ENCODE data around the gene PRKG2.

The PRKG2 gene

GRCh38 chr4:81093720-81094401, 121.2 kb downstream of the PRKG2 start:
- DNase-seq (ENCODE audit: low read depth): no peak

- no peak for DNase-seq (ENCODE audit: low read depth)
Observed at GRCh38 chr4:81085979-81086378, 129.0 kb downstream of the PRKG2 start.

- DNase-seq (ENCODE audit: low read depth): no peak
Observed at GRCh38 chr4:81085291-81085690, 129.7 kb downstream of the PRKG2 start.

GRCh38 chr4:81084634-81085033, 130.4 kb downstream of the PRKG2 start:
- DNase-seq (ENCODE audit: low read depth): no peak

- no peak for DNase-seq (ENCODE audit: low read depth)
Observed at GRCh38 chr4:81084029-81084428, 131.0 kb downstream of the PRKG2 start.

GRCh38 chr4:81081156-81081555, 133.9 kb downstream of the PRKG2 start:
- DNase-seq (ENCODE audit: low read depth): no peak

GRCh38 chr4:81071013-81071412, 144.0 kb downstream of the PRKG2 start:
- DNase-seq (ENCODE audit: low read depth): no peak

GRCh38 chr4:81069706-81070331, 145.2 kb downstream of the PRKG2 start:
- peak; percentile 35 for DNase-seq (ENCODE audit: low read depth)

- no peak for DNase-seq (ENCODE audit: low read depth)
Observed at GRCh38 chr4:81065446-81065845, 149.6 kb downstream of the PRKG2 start.

- no peak for DNase-seq (ENCODE audit: low read depth)
Observed at GRCh38 chr4:81062001-81062400, 153.0 kb downstream of the PRKG2 start.

GRCh38 chr4:81061344-81061730, 153.7 kb downstream of the PRKG2 start:
- no peak for DNase-seq (ENCODE audit: low read depth)

GRCh38 chr4:81060587-81061343, 154.3 kb downstream of the PRKG2 start:
- DNase-seq (ENCODE audit: low read depth): no peak

GRCh38 chr4:81058621-81059020, 156.4 kb downstream of the PRKG2 start:
- no peak for DNase-seq (ENCODE audit: low read depth)

- peak; percentile 32 for DNase-seq (ENCODE audit: low read depth)
Observed at GRCh38 chr4:81052119-81053068, 162.6 kb downstream of the PRKG2 start.

- DNase-seq (ENCODE audit: low read depth): no peak
Observed at GRCh38 chr4:81049907-81050306, 165.1 kb downstream of the PRKG2 start.

GRCh38 chr4:81049330-81049729, 165.7 kb downstream of the PRKG2 start:
- DNase-seq (ENCODE audit: low read depth): no peak

- no peak for DNase-seq (ENCODE audit: low read depth)
Observed at GRCh38 chr4:81042578-81043365, 172.2 kb downstream of the PRKG2 start.

- no peak for DNase-seq (ENCODE audit: low read depth)
Observed at GRCh38 chr4:81040012-81040659, 174.9 kb downstream of the PRKG2 start.

GRCh38 chr4:81039351-81039972, 175.6 kb downstream of the PRKG2 start:
- DNase-seq (ENCODE audit: low read depth): no peak
